OCI-LY1 (cell line): Measurements from ENCODE around the gene SMIM11.

ENCODE experiments used
- H2AFZ ChIP-seq: fragments of 200-600 bp; sonication (generic), shearing (Covaris generic); 2 replicates; pipeline ENCODE4 v1.6.0; 2014; ENCODE audit warnings: antibody characterized with exemption, mild to moderate bottlenecking, low read length
- H3F3A ChIP-seq: fragments of 200-600 bp; sonication (generic), shearing (Covaris generic); 2 replicates; pipeline ENCODE4 v1.6.0; 2014; ENCODE audit warnings: mild to moderate bottlenecking, antibody characterized with exemption, low read length, moderate library complexity; ENCODE audit not compliant: insufficient read depth
- H3K27ac ChIP-seq: fragments of 200-600 bp; sonication (generic); 2 replicates; pipeline ENCODE4 v1.5.1; 2014; ENCODE audit warnings: low read length, mixed run types, mild to moderate bottlenecking, low read depth; ENCODE audit not compliant: poor library complexity, severe bottlenecking
- H3K27me3 ChIP-seq: fragments of 200-600 bp; sonication (generic); 2 replicates; pipeline ENCODE4 v1.6.0; 2014; ENCODE audit warnings: antibody characterized with exemption, mild to moderate bottlenecking, low read length, moderate library complexity; ENCODE audit not compliant: insufficient read depth
- H3K36me3 ChIP-seq: fragments of 200-600 bp; sonication (generic); 2 replicates; pipeline ENCODE4 v1.6.1; 2014; ENCODE audit warnings: mild to moderate bottlenecking, antibody characterized with exemption, low read length, moderate library complexity, mixed read lengths; ENCODE audit not compliant: insufficient read depth
- H3K4me1 ChIP-seq: fragments of 200-600 bp; sonication (generic); 2 replicates; pipeline ENCODE4 v1.5.1; 2014; ENCODE audit warnings: mild to moderate bottlenecking, low read length, moderate library complexity; ENCODE audit not compliant: insufficient read depth, severe bottlenecking
- H3K4me2 ChIP-seq: fragments of 200-600 bp; sonication (generic), shearing (Covaris generic); 2 replicates; pipeline ENCODE4 v1.6.1; 2014; ENCODE audit warnings: low read length
- H3K4me3 ChIP-seq: fragments of 200-600 bp; sonication (generic); 2 replicates; pipeline ENCODE4 v1.5.1; 2014; ENCODE audit warnings: low read length, low read depth, mild to moderate bottlenecking, mixed read lengths; ENCODE audit not compliant: poor library complexity, severe bottlenecking
- H3K79me2 ChIP-seq: fragments of 200-600 bp; shearing (Covaris generic); 2 replicates; pipeline ENCODE4 v1.6.1; 2016; ENCODE audit warnings: mixed run types, low read length, mixed read lengths; ENCODE audit not compliant: insufficient read depth
- H3K9ac ChIP-seq: fragments of 200-600 bp; sonication (generic), shearing (Covaris generic); 2 replicates; pipeline ENCODE4 v1.6.1; 2014; ENCODE audit warnings: mild to moderate bottlenecking, low read length, mixed read lengths
- H3K9me2 ChIP-seq: fragments of 200-600 bp; sonication (generic), shearing (Covaris generic); 2 replicates; pipeline ENCODE4 v1.6.1; 2014; ENCODE audit warnings: low read depth, mild to moderate bottlenecking, low read length, mixed read lengths
- H3K9me3 ChIP-seq: fragments of 200-600 bp; shearing (Covaris generic); 2 replicates; pipeline ENCODE4 v1.6.1; 2014; ENCODE audit warnings: low read length, mixed read lengths
- H4K20me1 ChIP-seq: fragments of 200-600 bp; sonication (generic), shearing (Covaris generic); 2 replicates; pipeline ENCODE4 v1.6.0; 2016; ENCODE audit warnings: mild to moderate bottlenecking, low read length; ENCODE audit not compliant: insufficient read depth
- EZH2 ChIP-seq: fragments of 200-600 bp; sonication (generic), shearing (Covaris generic); IDR thresholded peaks from 2 replicates; pipeline ENCODE4 v1.8.0; 2017; ENCODE audit warnings: borderline replicate concordance, mixed run types, mild to moderate bottlenecking, antibody characterized with exemption, low read length, moderate library complexity, mixed read lengths
- TF ChIP-seq, protein P1 (sequence below): fragments of 200-600 bp; sonication (generic), shearing (Covaris generic); IDR thresholded peaks from 2 replicates; pipeline ENCODE4 v1.5.1; 2017; ENCODE audit warnings: mild to moderate bottlenecking, antibody characterized with exemption, low read length, moderate library complexity, mixed read lengths

SMIM11 gene

DNA sequence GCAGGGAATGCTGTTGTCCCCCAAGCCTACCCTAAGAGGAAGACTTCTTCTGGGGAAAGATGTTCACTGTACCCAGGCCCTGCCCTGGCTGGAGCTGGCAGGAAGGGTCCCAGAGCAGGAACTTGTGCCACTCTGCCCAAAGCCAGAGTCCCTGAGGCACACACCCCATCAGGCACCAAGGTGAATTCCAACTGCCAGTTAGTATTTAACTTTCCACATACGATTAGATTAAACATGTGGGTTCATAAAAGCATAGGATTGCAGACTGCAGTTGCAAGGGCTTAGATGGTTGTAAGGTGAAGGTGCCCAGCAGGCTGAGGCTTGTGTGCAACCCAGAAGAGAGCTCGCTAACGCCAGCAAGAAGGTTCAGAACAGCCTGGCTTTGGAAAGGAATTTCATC is 11.6 kb upstream of the SMIM11 start, which contains the start of gene KCNE2:
KCNE2 (plus strand) TSS at position 274 of the 400 bp plus-strand sequence. CDS start 6,473 bp downstream, outside the sequence.
- H3K79me2 ChIP-seq, result no peaks in the 10 kb centered on the region
- no peak within 1 kb of the TSS for H3K4me2 ChIP-seq
- no peaks in the 10 kb centered on the region for H4K20me1 ChIP-seq
- no peak within 1 kb of the TSS for H2AFZ ChIP-seq
- H3K36me3 ChIP-seq, result no peaks in the 10 kb centered on the region; the same call in 1 of the 2 replicates
- TF ChIP-seq, protein P1, sequence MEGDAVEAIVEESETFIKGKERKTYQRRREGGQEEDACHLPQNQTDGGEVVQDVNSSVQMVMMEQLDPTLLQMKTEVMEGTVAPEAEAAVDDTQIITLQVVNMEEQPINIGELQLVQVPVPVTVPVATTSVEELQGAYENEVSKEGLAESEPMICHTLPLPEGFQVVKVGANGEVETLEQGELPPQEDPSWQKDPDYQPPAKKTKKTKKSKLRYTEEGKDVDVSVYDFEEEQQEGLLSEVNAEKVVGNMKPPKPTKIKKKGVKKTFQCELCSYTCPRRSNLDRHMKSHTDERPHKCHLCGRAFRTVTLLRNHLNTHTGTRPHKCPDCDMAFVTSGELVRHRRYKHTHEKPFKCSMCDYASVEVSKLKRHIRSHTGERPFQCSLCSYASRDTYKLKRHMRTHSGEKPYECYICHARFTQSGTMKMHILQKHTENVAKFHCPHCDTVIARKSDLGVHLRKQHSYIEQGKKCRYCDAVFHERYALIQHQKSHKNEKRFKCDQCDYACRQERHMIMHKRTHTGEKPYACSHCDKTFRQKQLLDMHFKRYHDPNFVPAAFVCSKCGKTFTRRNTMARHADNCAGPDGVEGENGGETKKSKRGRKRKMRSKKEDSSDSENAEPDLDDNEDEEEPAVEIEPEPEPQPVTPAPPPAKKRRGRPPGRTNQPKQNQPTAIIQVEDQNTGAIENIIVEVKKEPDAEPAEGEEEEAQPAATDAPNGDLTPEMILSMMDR, result no peak
- no peak for TF ChIP-seq EZH2
- no peaks in the 10 kb centered on the region for H3K9me2 ChIP-seq
- no peaks in the 10 kb centered on the region for H3F3A ChIP-seq
- no peak within 1 kb of the TSS for H3K9ac ChIP-seq
- H3K27ac ChIP-seq, result no peak within 1 kb of the TSS
- no peaks in the 10 kb centered on the region for H3K9me3 ChIP-seq
- H3K27me3 ChIP-seq, result peaks cover under 1% of the 10 kb centered on the region; the same call in 1 of the 2 replicates
- peaks cover 14% of the 10 kb centered on the region for H3K4me1 ChIP-seq
- no peak within 1 kb of the TSS for H3K4me3 ChIP-seq

DNA sequence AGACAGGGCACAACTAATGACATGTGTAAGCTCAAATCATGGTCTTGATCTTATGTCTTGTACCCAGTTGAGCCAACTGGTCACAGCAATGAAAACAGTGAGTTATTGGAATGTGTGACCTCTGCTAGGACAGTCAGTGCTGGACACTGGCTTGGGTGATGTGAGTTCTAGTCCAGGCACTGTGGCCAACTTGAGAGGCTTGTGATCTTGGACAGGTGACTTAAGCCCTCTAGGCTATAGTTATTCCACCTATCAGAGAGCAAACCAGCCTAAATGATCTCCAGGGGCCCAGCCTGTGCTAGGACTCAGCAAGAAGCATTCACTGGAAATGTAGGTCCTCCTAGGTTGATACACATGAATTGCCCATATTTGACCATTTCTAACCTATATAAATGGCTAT is 10.4 kb upstream of the SMIM11 start:
- no peak overlapping the region for H2AFZ ChIP-seq
- no peaks in the 10 kb centered on the region for H3F3A ChIP-seq
- H3K4me3 ChIP-seq, result no peak overlapping the region
- H3K36me3 ChIP-seq, result no peaks in the 10 kb centered on the region
- no peaks in the 10 kb centered on the region for H3K27me3 ChIP-seq
- no peak overlapping the region for H3K27ac ChIP-seq
- no peaks in the 10 kb centered on the region for H3K79me2 ChIP-seq
- no peak overlapping the region for H3K4me2 ChIP-seq
- no peak overlapping the region for H3K9ac ChIP-seq
- no peaks in the 10 kb centered on the region for H4K20me1 ChIP-seq
- no peaks in the 10 kb centered on the region for H3K9me2 ChIP-seq
- H3K4me1 ChIP-seq, result peaks cover 14% of the 10 kb centered on the region
- no peaks in the 10 kb centered on the region for H3K9me3 ChIP-seq
- no peak for TF ChIP-seq EZH2
- TF ChIP-seq, protein P1, result no peak

DNA sequence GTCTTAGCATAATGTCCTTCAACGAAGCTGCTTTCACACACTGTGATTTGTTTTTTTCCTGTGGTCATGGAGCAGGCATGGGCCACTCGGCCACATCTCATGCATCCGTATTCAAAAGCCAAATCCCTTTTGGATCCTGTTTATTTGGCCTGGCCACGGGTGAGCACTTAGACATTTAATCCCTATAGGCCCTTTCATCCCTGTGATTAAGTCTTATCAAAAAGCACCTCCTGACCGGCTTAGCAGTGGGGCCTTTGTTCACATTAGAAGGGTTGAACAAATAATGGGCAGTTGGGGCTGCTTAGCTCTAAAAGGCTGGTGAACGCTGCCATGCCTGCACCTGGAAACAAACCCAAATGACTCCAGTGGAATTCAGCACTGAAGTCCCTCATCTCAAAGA is 9.5 kb upstream of the SMIM11 start:
- H3K27me3 ChIP-seq, result no peaks in the 10 kb centered on the region
- no peaks in the 10 kb centered on the region for H3K79me2 ChIP-seq
- no peaks in the 10 kb centered on the region for H4K20me1 ChIP-seq
- H3K27ac ChIP-seq, result no peak overlapping the region
- no peaks in the 10 kb centered on the region for H3K9me3 ChIP-seq
- no peaks in the 10 kb centered on the region for H3F3A ChIP-seq
- no peak overlapping the region for H3K9ac ChIP-seq
- no peaks in the 10 kb centered on the region for H3K9me2 ChIP-seq
- H2AFZ ChIP-seq, result no peak overlapping the region
- no peaks in the 10 kb centered on the region for H3K36me3 ChIP-seq
- H3K4me3 ChIP-seq, result no peak overlapping the region
- H3K4me1 ChIP-seq, result peaks cover 14% of the 10 kb centered on the region
- H3K4me2 ChIP-seq, result no peak overlapping the region
- TF ChIP-seq EZH2, result no peak
- TF ChIP-seq, protein P1, result no peak
